ENCODE data around the gene SHC1.
A peak's percentile ranks its signal among the peaks of the same experiment; 100 is the strongest.

Gene SHC1

GRCh38 chr1:154974102-154974807 lies 3.7 kb upstream of the SHC1 start, which contains the start of gene CKS1B:
TSS of gene CKS1B (plus strand) at chr1:154974681. CDS start at chr1:154974746, 65 bp downstream.
- DNase-seq (ENCODE audit: low read depth): peak; percentile 100
- peak within 1 kb of the TSS; percentile 96 for H3K4me3 ChIP-seq (ENCODE audit: low read depth, low read length)
- TF ChIP-seq CTCF (IDR thresholded peaks at IDR 0.05; ENCODE audit: insufficient read depth, low read depth, low read length, missing control alignments): no peak

GRCh38 chr1:154973344-154974101 lies 3.0 kb upstream of the SHC1 start:
- peak; percentile 96 for DNase-seq (ENCODE audit: low read depth)
- TF ChIP-seq CTCF (IDR thresholded peaks at IDR 0.05; ENCODE audit: insufficient read depth, low read depth, low read length, missing control alignments): no peak

DNA sequence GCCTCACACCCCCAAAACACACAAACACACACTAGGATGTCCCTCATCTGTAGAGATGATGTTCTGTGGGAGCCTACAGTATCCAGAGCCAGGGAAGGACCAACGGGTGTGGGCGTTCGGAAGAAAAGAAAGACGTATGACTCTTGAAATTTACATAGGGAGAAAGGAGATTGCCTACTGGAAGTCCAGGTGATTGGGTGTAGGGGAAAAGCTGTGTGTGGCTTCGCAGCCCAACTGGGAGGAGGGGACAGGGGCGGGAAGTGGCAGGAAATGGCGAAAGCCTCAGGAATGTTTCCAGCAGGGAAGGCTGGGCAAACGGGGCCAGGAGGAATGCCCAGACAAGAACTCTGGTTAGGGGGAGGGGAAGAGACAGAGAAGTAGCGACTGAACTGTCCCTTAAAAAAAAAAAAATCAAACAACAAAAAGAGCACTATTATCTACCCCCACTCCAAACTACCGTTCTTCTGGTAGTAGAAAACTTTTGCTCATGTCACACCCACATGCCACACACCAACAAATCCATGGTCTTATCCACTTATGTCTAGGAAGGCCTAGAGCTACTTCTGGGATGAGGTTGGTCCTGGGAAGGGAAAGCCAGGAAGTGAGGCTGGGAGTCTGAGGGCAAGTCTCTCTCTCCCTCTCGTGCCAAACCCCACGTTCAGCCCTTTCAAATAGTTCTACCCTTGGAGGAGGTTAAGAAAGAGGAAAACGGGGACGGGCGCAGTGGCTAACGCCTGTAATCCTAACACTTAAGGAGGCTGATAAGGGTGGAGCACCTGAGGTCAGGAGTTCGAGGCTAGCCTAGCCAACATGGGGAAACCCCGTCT lies 2.2 kb upstream of the SHC1 start:
- peak overlapping the region; percentile 96 for H3K4me3 ChIP-seq (ENCODE audit: low read depth, low read length)
- no peak for TF ChIP-seq CTCF (IDR thresholded peaks at IDR 0.05; ENCODE audit: insufficient read depth, low read depth, low read length, missing control alignments)
- DNase-seq (ENCODE audit: low read depth): no peak

More at GRCh38 chr1:154973344-154974101, 3.0 kb upstream of the SHC1 start:
- peak overlapping the region; percentile 96 for H3K4me3 ChIP-seq (ENCODE audit: low read depth, low read length)

GRCh38 chr1:154972213-154972516 lies 1.6 kb upstream of the SHC1 start:
- H3K4me3 ChIP-seq (ENCODE audit: low read depth, low read length): no peak overlapping the region
- TF ChIP-seq CTCF (IDR thresholded peaks at IDR 0.05; ENCODE audit: insufficient read depth, low read depth, low read length, missing control alignments): no peak
- DNase-seq (ENCODE audit: low read depth): no peak

DNA sequence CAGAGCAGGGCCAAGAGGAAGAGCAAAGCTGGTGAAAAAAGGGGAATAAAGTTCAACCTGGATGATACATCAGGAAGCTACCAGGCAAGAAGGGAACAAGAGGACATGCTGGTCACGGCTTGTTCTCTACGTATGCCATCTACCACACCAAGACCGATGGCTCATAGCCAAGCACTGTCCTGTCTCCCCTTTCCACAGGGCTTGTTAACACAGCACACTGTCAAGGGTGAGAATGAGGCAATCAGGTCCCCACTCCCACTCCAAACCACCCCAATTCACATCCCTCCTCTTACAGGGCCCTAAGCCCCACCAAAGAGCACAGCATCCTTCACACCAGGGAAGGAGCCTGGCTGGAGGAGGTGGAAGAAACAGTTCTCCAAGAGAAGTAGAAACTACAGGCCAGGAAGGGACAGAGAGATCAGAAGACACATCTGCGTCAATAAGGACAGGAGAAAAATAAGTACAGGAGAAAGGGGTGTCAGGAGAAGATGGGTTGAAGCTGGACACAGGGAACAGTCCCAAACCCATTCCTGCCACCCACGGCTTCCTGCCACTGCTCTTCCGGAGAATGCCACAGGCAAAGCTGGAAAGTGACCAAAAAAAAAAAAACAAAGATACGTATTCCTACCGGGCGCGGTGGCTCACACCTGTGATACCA lies 923 bp upstream of the SHC1 start:
- DNase-seq (ENCODE audit: low read depth): no peak
- no peak for TF ChIP-seq CTCF (IDR thresholded peaks at IDR 0.05; ENCODE audit: insufficient read depth, low read depth, low read length, missing control alignments)
- peak overlapping the region; percentile 29; the same call in 1 of the 2 replicates for H3K4me3 ChIP-seq (ENCODE audit: low read depth, low read length)

- peak overlapping the region; percentile 19; the same call in 1 of the 2 replicates for H3K4me3 ChIP-seq (ENCODE audit: low read depth, low read length)
- no peak for DNase-seq (ENCODE audit: low read depth)
- TF ChIP-seq CTCF (IDR thresholded peaks at IDR 0.05; ENCODE audit: insufficient read depth, low read depth, low read length, missing control alignments): no peak
Measured at GRCh38 chr1:154969860-154970452, 591 bp downstream of the SHC1 start.

All from GM12865 (cell line).